ENCODE measurements around the gene ZNF205.
"Not testable (repeated sequence)": the region's sequence is repeated elsewhere in the genome, so short reads cannot be mapped to it uniquely, and the experiment has no call there.

The ZNF205 gene

DNA sequence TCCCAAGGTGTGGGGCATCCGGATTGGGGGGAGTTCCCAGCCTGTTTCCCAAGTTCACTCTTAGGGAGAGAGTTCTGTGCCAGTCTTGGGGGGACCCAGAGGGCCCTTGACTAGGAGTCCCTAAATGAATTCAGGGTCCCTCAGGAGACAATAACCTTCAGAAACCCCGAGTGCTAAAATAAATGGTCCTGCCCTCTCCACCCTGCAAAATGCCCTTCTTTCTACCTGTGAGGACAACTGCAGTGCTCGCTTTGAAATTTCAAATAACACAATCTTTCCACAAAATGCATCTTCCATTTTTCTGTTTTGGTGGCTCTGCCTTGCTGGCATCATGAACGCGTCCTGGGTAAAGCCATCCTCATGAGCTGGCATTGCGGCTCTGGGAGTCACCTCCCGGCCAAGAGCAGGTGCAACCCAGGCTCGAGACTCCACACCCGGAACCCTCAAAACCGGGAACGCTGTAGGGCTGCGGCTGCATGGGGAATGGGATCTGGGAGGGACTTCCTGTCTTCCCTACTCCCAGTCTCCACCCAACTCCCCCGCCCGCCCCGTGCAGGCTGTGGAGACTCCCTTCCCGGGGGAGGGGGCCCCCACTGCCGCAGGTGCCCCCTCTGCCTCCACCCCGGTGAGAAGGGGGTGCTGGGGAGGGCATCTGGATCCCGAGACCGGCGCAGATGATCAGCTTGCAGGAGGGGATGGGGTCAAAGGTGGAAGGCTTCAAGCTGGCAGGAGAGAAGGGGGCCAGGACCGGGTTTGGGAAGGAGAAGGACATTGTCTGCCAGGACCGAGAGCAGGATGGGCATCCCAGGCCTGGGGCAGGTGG lies at the start of gene ZNF205:
TSS of gene ZNF205 (plus strand) at position 529 of the 823 bp plus-strand sequence. CDS start 845 bp downstream, outside the sequence.
- DNase-seq = peak in 1 of 2 experiments; percentile 71

DNA sequence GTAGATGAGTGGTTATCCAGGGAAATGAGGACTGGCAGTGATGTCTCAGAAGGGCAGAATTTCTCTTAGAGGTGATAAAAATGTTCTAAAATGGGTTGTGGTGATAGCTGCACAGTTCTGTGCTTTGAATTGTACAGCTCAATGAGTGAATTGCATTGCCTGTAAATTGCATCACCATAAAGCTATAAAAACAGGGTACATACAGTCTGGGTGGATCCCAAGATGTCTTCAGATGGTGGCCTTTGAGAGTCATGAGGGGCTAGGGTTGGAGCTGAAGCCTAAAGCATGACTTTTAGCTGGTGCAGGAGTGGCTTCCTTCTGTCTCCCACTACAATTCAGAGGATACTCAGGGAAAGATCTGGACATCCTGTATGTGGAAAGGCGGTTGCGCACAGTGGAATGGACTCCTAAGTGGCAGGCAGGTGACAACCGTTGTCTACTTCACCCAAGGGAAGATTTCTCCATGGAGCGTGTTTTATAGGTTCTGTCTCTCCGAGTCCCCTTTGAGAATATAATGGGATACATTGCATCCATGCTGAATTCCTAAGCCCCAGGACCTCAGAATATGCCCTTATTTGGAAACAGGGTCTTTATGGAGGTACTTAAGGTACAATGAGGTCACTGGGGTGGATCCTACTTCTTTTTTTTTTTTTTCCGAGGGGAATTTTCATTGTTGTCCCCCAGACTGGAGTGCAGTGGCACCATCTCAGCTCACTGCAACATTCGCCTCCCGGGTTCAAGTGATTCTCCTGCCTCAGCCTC lies 48.6 kb upstream of the ZNF205 start:
- DNase-seq = no peak

DNA sequence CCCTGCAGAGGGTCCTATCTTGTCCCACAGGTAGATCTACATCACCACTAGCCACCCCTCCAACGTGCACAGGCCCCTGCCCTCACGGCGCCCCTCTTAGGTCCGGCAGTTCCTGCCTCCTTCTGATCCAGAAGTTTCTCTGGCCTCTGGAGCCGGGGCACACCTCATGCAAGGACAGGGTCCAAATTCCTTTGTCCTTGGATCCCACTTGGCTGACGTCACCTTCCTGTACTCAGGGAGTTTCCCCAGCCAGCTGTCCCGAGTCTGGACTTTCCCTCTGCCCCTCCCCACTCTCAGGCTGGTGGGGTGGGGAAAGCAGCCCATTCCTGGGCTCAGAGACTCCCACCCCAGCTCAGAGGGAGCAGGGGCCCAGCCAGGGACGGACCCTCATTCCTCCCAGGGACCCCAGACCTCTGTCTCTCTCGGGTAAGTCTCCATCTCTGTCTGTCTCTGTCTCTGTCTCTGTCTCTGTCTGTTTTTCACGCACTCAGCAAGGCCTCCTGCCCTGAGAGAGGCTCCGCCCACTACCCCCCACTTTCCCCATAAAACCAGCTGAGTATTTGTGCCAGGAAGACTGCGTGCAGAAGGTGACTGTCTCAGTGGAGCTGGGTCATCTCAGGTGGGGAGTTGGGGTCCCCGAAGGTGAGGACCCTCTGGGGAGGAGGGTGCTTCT lies 47.2 kb upstream of the ZNF205 start, which contains the start of gene IL32:
TSS of gene IL32 (plus strand) at position 572 of the 673 bp plus-strand sequence. CDS start 172 bp downstream, outside the sequence.
- no peak for DNase-seq

DNA sequence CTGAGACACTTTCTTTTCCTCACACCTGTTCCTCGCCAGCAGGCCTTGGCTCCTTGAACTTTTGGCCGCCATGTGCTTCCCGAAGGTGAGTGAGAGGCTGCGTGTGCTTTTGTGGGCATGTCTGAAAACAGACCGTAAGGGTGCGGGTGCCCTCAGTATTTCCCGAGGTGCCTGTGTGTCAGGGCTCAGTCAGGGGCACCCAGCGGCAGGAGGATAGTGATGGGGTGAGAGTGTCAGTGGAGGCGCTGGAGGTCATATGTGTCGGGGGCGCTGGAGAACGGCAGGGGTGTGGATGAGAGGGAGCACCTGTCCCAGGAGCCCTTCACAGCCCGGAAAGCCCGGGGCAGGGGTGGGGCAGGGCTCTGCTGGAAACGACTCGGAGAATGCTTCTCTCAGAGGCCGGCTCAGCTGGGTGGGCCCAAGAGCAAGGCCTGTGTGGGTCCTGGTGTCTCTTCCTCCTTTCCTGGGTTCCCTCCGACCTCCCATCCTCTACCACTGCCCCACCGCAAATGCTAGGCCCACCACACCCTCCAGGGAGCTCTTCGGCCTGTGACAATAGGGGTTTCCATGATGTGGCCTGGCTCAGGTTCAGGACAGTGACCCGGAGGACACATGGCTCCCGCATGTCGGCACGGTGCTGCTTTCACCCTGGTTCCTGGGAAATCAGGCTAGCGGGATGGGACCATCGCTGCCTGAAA lies 46.5 kb upstream of the ZNF205 start:
- DNase-seq = no peak

DNA sequence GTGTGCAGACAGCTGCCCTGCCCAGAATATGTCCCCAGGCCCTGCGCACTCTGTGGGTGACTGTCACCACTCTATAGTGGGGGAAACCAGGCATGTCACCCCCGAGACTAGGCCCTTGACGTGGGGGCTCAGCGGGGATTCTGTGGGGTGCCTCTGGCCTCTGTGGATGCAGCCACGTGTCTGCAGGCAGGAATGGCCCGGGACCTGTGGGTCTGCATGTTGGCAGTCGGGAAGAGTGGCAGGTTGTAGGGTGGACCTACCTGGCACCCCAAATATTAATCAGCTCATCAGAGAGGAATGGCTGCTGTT lies 46.0 kb upstream of the ZNF205 start:
- no peak for DNase-seq

DNA sequence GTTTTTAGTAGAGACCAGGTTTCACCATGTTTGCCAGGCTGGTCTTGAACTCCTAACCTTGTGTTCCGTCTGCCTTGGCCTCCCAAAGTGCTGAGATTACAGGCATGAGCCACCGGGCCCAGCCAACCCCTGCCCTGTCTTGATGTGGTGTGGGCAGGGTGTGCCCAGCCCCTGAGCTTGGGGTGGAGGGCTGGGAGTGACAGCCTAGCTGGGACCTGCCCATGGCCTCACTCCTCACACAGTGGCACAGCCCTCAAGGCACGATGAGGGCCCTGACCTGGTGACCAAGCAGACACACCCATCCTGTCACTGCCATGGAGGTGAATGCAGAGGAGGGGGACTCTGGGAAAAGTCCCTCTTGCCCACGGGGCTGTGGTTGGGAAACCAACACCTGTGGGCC lies 43.9 kb upstream of the ZNF205 start:
- DNase-seq = no peak

DNA sequence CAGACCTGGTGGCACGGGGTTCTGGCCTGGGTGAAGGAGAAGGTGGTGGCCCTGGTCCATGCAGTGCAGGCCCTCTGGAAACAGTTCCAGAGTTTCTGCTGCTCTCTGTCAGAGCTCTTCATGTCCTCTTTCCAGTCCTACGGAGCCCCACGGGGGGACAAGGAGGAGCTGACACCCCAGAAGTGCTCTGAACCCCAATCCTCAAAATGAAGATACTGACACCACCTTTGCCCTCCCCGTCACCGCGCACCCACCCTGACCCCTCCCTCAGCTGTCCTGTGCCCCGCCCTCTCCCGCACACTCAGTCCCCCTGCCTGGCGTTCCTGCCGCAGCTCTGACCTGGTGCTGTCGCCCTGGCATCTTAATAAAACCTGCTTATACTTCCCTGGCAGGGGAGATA lies 43.2 kb upstream of the ZNF205 start:
- DNase-seq = not testable (repeated sequence)

DNA sequence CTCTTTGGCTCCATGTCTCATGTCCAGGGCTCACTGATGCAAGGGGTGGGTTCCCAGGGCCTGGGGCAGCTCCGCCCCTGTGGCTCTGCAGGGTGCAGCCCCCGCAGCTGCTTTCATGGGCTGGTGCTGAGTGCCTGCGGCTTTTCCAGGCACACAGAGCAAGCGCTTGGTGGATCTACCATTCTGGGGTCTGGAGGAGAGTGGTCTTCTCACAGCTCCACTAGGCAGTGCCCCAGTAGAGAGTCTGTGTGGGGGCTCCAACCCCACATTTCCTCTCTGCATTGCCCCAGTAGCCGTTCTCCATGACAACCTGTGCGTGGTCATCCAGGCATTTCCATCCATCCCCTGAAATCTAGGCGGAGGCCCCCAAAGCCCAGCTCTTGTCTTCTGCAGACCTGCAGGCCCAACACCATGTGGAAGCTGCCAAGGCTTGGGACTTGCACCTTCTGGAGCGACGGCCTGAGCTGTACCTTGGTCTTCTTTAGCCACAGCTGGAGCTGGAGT lies 41.7 kb upstream of the ZNF205 start:
- no peak for DNase-seq

DNA sequence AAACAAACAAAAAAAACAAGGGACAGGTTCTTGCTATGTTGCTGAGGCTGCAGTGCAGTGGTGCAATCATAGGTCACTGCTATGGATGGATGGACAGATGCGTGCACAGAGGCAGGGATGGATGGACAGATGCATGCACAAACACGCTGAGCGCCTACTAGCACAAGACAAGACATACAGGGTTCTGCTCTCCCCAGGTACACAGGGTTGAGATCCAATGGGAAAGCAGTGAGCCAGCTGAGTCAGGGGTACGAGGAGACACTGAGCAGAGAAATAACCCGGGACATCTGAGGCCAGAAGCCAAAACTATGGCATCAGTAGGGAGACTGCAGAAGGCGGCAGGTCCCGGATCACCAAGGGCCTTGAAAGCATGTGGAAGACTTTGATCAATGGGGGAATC lies 40.7 kb upstream of the ZNF205 start:
- DNase-seq = no peak

DNA sequence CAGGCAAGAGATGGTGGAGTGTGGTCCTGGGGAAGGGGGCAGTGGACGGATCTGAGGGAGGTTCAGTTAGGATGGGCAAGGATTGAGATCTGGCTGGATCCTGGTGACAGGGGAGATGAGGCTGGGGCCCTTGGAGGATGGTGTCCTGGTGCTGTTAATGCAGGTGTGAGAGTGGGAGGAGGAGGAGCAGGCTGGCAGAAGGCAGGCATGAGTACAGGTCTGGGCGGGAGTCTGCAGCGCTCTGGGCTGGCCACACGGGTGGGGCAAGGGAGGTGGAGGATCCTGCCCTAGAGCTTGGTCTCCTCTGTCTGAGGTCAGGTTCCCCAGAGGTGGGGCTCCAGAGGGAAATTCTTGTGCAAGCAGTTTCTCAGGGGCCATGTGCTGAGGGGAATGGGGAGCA lies 40.2 kb upstream of the ZNF205 start:
- DNase-seq = not testable (repeated sequence)

DNA sequence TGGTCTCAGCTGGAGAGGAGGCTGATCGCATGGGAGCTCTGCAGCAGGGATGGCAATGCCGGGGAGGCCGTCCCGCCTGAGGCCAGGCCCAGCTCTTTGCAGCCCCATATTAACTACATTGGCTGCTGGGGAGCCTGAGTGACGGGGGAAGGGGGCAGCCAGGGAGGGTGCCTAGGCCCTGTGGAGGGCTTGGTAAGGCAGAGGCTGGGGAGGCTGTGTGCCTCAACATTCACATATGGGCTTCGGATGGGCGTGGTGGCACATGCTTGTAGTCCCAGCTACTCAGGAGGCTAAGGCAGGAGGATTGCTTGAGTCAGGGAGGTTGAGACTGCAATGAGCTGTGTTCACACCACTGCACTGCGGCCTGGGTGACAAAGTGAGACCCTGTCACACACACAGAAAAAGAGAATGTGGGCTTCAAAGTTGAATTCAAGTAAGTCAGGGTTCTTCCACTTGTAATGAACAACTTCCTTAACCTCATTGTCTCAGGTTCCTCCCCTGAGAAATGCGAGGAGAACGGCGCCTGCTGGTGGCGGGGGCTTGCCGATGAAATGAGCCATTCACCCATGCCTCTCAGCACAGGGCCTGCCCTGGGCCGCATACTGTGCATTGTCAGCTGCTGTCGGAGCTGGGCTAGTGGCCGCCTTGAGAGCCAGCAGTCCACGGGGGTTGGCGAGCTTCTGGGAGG lies 39.7 kb upstream of the ZNF205 start:
- not testable (repeated sequence) for DNase-seq

DNA sequence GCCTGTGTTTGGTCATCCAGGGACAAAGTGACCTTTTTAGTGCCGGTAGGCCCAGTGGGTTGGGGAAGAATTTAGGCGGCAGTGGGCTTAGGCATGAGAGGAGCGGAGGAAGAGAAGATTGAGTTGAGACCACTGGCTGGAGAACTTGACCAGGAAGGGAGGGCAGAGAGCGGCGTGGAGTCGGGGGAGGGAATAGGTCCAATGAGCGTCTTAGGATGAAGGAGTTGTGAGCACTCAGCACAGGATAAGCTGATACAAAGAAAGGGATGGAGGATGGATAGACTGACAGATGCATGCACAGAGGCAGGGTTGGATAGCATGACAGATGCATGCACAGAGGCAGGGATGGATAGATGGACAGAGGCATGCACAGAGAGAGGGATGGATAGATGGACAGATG lies 38.9 kb upstream of the ZNF205 start:
- DNase-seq = no peak

DNA sequence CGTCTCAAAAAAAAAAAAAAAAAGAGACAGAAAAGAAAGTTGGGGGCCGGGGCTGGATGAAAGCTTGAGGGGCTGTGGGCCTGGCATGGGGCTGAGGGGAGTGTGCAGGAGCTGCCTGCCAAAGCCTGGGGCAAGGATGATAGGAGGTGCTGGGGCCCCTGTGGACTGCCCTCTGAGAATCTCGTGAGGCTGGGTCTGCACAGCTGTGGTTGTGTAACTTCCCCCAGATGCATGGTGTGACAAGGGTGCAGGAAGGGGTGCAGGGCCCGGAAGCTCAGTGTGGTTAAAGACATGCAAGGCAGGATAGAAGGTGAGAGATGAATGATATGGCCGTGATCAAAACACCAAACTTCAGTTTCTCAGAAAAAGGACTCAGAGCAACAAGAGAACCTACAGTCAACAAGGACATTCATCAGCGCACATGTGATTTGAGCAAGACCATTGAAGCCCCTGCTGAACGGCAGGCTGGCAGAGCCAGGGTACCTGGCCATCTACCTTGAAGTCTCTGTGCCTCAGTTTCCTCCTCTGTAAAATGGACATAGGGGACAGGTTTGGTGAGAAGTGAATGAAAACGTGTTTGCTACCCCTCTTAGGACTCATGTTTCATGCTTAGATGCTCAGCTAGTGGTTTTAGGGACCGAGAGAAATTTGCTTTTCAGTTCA lies 37.4 kb upstream of the ZNF205 start:
- no peak for DNase-seq

DNA sequence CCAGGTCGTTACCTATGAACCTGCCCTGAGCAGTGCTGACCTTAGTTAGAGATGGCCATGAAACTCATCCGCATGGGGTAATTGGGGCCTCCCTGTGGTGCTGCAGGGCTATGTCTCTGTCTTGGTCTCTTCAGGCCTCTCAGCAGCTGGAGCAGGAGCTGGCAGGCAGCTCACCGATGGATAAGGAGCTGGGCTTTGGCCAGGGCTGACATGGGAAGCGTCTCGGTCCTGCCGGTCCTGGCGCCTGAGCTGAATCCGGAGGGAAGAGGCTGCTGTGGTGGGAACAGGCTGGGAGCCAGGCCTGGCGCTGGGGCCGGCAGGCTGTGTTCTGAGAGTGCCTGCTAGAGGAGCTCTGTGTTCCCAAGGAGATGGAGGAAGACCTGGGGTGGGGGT lies 36.9 kb upstream of the ZNF205 start:
- no peak for DNase-seq

DNA sequence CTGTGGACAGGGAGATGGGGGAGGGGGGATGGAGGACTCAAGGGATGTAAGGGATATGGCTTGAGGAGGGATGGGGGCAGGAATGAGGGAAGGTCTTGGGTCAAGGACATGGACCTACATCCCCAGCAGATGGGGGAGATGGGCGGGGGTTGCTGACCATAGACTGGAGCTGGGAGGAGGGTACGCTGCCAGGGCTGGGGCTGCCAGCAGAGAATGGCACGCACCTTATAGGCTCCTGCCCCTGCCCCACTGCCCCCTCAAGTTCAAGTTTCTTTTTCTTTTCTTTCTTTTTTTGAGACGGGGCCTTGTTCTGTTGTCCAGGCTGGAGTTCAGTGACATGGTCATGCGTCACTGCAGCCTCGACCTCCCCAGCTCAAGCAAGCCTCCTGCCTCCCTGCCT lies 36.4 kb upstream of the ZNF205 start:
- DNase-seq = not testable (repeated sequence)

DNA sequence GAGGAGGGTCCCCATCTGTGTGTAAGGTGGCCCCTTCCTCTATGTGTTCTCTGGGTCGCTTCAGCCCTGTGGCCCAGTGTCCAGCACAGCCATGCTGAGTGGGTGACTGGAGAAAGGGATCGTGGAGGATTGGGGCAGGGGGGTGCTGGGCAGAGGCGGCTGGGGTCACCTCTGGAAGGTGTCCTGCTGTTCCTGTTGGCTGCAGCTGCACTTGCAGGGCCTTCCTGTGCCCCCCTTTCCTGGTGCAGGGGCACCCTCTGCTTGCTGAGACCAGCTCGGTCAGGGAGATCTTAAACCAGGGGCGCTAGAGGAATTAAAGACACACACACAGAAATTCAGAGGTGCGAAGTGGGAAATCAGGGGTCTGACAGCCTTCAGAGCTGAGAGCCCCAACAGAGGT lies 35.8 kb upstream of the ZNF205 start:
- no peak for DNase-seq

DNA sequence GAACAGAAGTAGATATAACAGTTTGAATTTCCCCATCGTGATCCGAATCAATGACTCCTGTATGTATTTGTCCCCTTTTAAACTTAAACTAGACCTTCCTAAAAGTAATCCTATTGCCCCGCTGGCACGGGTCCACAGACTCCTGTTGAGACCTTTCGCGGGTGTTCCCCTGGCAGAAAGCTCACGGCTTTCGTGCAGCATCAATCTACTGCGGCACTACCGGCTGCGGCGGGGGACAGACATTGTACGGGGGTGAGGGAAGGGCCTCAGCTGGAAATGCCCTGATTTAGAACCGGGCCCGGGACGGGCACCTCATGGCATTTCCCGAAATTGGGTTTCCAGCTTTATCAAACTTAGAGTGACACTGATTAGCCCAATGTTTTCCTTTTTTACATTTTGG lies 32.4 kb upstream of the ZNF205 start:
- DNase-seq = no peak

DNA sequence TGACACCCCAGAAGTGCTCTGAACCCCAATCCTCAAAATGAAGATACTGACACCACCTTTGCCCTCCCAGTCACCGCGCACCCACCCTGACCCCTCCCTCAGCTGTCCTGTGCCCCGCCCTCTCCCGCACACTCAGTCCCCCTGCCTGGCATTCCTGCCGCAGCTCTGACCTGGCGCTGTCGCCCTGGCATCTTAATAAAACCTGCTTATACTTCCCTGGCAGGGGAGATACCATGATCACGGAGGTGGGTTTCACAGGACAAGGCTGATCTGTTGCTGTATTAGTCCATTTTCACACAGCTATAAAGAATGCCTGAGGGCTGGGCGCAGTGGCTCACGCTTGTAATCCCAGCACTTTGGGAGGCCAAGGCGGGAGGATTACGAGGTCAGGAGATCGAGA lies 30.4 kb upstream of the ZNF205 start:
- DNase-seq = not testable (repeated sequence)

DNA sequence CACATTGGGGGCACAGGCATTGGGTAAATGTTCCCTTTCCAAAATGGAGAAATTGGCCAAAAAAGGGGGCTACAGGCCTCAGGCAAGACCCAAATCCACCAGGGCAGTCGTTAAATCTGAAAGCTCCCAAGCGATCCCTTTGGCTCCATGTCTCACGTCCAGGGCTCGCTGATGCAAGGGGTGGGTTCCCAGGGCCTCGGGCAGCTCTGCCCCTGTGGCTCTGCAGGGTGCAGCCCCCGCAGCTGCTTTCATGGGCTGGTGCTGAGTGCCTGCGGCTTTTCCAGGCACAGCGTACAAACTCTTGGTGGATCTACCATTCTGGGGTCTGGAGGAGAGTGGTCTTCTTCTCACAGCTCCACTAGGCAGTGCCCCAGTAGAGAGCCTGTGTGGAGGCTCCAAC lies 29.0 kb upstream of the ZNF205 start:
- DNase-seq = not testable (repeated sequence)

DNA sequence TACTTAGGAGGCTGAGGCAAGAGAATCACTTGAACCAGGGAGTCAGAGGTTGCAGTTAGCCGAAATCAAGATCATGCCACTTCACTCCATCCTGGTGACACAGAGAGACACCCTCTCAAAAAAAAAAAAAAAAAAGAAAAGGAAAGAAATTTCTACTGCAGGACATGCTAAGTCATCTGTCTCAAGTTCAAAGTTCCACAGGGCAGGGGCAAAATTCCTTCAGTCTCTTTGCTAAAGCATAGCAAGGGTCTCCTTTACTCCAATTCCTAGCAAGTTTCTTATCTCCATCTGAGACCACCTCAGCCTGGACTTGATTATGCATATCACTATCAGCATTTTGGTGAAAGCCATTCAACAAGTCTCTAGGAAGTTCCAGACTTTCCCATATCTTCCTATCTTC lies 27.9 kb upstream of the ZNF205 start:
- no peak for DNase-seq

DNA sequence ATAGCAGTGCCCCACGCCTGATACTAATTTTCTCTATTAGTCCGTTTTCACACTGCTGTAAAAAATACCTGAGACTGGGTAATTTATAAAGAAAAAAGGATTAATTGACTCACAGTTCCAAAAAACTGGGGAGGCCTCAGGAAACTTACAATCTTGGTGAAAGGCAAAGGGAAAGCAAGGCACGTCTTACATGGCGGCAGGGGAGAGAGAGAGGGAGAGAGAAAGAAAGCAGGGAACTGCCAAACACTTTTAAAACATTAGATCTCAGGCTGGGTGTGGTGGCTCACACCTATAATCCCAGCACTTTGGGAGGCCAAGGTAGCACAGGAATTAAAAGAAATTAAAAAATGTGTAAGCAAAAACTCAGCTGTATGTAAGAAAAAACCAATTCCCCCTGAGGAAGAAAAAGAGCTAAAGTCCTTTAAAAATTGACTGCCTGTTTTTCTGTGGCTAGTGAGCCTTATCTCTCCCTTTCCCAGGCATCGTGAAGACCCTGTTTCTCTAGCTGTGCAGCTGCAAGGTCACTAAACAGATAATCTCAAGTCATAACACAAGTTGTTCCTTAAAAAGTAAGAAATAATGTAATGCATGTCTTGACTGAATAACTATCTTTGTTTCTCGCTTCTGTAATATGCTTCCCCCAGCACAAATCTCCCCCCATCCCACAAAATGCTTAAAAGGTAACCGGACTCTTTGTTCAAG lies 27.3 kb upstream of the ZNF205 start:
- DNase-seq = no peak

Data from cerebellar nuclear complex (tissue), 1 donor.